Cardiac fibroblast (primary cell): ENCODE measurements around the gene HOXA9.

Source experiments
- DNase-seq, 2 donors: peaks; one replicate each; pipeline versions ENCODE4 v3.0.0 to v3.0.0-alpha.2; 2010; ENCODE audit warnings: low read depth in 2 of 2
- H3K4me3 ChIP-seq, 2 donors: replicated peaks in 1 of 2; 1 replicate in 1 of 2; 2 replicates in 1 of 2; pipeline ENCODE4 v1.5.1; 2011; ENCODE audit warnings: low read depth in 2 of 2, low read length in 2 of 2, mild to moderate bottlenecking in 2 of 2, moderate library complexity in 1 of 2
- CTCF ChIP-seq: IDR thresholded peaks from one replicate; pipeline ENCODE4 v1.5.1; 2011; ENCODE audit warnings: low read depth, mild to moderate bottlenecking, low read length, inconsistent platforms

Gene HOXA9

GRCh38 chr7:27129729-27130539, 35.4 kb downstream of the HOXA9 start:
- peak overlapping the region in 1 of 2 donors; percentile 10 for H3K4me3 ChIP-seq
- no peak for DNase-seq
- no peak for TF ChIP-seq CTCF

GRCh38 chr7:27128776-27129728, 36.3 kb downstream of the HOXA9 start:
- no peak for TF ChIP-seq CTCF
- no peak for DNase-seq

DNA sequence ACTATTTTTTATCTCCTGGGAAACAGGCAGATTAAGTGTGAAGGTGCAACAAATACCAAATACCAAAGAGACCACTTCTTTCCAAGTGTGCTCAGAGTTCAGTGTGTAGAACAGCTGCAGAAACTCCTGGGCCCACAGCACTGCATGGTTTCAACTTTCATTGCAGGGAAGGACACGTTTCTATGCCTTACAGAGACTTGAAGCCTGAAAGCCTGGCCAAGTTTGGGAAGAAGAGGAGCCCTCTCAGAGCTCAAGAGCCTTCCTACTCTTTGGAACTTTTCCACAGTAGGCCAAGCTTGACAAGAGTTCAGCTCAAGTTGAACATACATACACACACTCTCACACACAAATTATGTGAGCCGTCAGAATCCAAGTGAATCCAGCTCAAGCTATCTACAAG, 37.3 kb downstream of the HOXA9 start:
- DNase-seq: no peak
- H3K4me3 ChIP-seq: no peak overlapping the region
- TF ChIP-seq CTCF: no peak

More at GRCh38 chr7:27128776-27129728, 36.3 kb downstream of the HOXA9 start:
- no peak overlapping the region for H3K4me3 ChIP-seq

- no peak for TF ChIP-seq CTCF
- no peak overlapping the region for H3K4me3 ChIP-seq
- no peak for DNase-seq
Measured at GRCh38 chr7:27126596-27127327, 38.6 kb downstream of the HOXA9 start.

- TF ChIP-seq CTCF: no peak
- no peak for DNase-seq
- no peak overlapping the region for H3K4me3 ChIP-seq
Measured at GRCh38 chr7:27125986-27126394, 39.3 kb downstream of the HOXA9 start.

DNA sequence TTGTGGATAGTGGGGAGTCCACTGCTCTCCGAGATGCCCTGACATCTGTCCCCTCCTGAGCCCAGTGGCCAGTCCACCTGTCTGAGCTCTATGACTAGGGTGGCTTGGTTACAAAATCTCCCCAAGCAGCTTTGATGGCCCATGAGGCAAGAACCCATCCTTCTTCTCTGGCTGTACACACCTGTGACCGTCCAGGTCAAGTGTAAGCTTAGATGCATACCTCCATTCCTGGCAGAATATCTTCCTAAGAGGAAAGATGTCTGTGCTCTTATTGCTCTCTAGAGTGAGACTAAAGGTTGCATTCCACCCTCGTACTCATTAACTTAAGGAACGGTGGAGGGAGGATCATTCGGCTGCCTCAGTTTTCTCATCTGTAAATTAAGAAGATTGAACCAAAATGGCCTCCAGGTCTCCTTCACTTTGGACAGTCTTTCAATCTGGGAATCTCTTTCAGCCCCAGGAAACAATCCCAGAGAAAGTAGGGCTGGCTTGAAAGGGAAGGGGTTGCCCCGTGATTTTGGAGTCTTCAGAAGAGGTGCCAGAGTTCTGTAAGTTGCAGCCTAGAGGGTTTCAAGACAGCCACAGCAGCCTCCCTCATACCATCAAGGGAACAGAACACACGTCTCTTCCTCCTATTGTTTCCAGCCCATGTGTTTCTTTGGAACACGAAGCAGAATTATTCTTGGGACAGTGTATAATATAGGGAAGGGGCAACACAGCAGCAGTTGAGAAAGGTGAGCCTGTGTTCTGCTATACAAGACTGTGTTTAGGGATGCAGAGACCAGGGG, 40.2 kb downstream of the HOXA9 start:
- DNase-seq: no peak
- H3K4me3 ChIP-seq: no peak overlapping the region
- no peak for TF ChIP-seq CTCF
